Measurements from ENCODE around the gene CCDC102B.

The CCDC102B gene

DNA sequence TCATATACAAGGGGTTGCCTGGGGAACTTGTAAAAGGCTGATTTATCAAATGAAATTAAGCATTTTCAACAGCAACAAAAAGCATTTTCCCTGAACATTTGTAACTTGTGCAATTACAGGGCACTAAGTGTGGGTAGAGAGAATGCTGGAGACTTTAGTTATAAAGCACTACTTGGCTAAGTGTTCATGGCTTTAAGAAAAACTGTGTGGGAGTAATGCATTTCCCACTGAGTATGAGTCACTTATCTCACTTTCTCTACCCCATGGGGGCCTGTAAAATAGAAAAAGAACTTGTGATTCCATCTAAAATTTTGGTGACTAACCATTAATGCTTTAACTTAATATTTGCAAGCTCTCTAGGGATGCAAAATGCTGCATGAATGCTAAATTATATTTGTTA is 193.4 kb downstream of the CCDC102B start:
- DNase-seq (ENCODE audit: low read depth in 1 of 2, low spot score in 1 of 2), result no peak
- no peak overlapping the region for H3K27ac ChIP-seq (replicated peaks)

DNA sequence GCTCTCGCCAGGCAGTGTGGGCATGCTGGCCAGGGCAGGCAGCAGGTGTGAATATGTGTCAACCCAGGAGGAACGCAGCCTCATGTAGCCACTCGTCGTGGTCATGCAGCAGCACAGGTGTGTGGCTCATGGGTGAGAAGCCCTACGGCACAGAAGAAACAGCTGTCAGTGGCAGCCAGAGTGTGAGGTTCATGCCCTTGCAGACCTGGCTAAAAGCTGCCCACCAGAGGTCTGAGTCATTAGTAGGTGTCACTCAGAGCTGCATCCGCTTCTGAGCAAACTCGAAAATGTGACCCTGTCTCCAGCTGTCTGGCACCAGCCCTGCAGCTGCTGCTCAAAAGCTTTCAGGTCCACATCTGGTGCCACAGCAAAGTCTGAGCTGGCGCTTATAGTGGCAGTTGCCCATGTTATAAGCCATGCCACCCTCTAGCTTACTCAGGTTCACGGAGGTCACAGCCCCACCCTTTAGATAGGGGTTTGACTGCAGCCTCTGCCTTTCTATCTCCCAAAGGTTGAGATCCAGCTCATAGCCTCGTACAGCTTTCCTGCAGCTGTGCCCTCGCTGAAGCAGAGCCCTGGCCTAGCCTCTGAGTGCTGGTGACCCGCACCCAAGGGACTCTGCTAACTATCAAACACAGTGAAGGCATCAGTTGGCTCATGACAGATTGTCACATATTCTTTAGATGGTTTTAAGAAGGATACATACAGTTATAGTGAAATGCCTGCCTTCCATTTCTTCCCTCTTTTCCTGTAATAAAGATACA is 195.0 kb downstream of the CCDC102B start:
- TF ChIP-seq GABPA (IDR thresholded peaks at IDR 0.05; ENCODE audit: low read depth) (no peak), SPI1 (IDR thresholded peaks at IDR 0.05; ENCODE audit: borderline replicate concordance, low read depth) (no peak), POLR2AphosphoS5 (IDR thresholded peaks at IDR 0.05; ENCODE audit: low read depth) (no peak), CTCF (IDR thresholded peaks at IDR 0.05; ENCODE audit: insufficient read depth, low read length) (no peak)
- TF ChIP-seq, protein P1, sequence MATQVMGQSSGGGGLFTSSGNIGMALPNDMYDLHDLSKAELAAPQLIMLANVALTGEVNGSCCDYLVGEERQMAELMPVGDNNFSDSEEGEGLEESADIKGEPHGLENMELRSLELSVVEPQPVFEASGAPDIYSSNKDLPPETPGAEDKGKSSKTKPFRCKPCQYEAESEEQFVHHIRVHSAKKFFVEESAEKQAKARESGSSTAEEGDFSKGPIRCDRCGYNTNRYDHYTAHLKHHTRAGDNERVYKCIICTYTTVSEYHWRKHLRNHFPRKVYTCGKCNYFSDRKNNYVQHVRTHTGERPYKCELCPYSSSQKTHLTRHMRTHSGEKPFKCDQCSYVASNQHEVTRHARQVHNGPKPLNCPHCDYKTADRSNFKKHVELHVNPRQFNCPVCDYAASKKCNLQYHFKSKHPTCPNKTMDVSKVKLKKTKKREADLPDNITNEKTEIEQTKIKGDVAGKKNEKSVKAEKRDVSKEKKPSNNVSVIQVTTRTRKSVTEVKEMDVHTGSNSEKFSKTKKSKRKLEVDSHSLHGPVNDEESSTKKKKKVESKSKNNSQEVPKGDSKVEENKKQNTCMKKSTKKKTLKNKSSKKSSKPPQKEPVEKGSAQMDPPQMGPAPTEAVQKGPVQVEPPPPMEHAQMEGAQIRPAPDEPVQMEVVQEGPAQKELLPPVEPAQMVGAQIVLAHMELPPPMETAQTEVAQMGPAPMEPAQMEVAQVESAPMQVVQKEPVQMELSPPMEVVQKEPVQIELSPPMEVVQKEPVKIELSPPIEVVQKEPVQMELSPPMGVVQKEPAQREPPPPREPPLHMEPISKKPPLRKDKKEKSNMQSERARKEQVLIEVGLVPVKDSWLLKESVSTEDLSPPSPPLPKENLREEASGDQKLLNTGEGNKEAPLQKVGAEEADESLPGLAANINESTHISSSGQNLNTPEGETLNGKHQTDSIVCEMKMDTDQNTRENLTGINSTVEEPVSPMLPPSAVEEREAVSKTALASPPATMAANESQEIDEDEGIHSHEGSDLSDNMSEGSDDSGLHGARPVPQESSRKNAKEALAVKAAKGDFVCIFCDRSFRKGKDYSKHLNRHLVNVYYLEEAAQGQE (IDR thresholded peaks at IDR 0.05; ENCODE audit: insufficient replicate concordance, low read depth), result no peak
- Histone ChIP-seq H3K4me3 (replicated peaks; ENCODE audit: insufficient read depth, low read length) (no peak overlapping the region), H3K27me3 (ENCODE audit: insufficient read depth, poor library complexity, severe bottlenecking) (no peaks in the 10 kb centered on the region), H3K27ac (replicated peaks) (no peak overlapping the region)
- DNase-seq (ENCODE audit: low read depth in 1 of 2, low spot score in 1 of 2), result no peak

More for the DNA sequence above, 193.4 kb downstream of the CCDC102B start:
- no peak for TF ChIP-seq SPI1 (IDR thresholded peaks at IDR 0.05; ENCODE audit: borderline replicate concordance, low read depth)
- no peak overlapping the region for H3K4me3 ChIP-seq (replicated peaks; ENCODE audit: insufficient read depth, low read length)
- H3K27me3 ChIP-seq (ENCODE audit: insufficient read depth, poor library complexity, severe bottlenecking), result no peaks in the 10 kb centered on the region

- no peak for DNase-seq (ENCODE audit: low read depth in 1 of 2, low spot score in 1 of 2)
- H3K27ac ChIP-seq (replicated peaks), result no peak overlapping the region
- no peak overlapping the region for H3K4me3 ChIP-seq (replicated peaks; ENCODE audit: insufficient read depth, low read length)
- H3K27me3 ChIP-seq (ENCODE audit: insufficient read depth, poor library complexity, severe bottlenecking), result no peaks in the 10 kb centered on the region
- no peak for TF ChIP-seq CTCF (IDR thresholded peaks at IDR 0.05; ENCODE audit: insufficient read depth, low read length)
- no peak for TF ChIP-seq GABPA (IDR thresholded peaks at IDR 0.05; ENCODE audit: low read depth)
- TF ChIP-seq SPI1 (IDR thresholded peaks at IDR 0.05; ENCODE audit: borderline replicate concordance, low read depth), result no peak
- TF ChIP-seq POLR2AphosphoS5 (IDR thresholded peaks at IDR 0.05; ENCODE audit: low read depth), result no peak
- TF ChIP-seq, protein P1 (IDR thresholded peaks at IDR 0.05; ENCODE audit: insufficient replicate concordance, low read depth), result no peak
These were observed 197.8 kb downstream of the CCDC102B start for GRCh38 chr18:68995675-68996074.

GRCh38 chr18:68997845-68998244 is 200.0 kb downstream of the CCDC102B start:
- TF ChIP-seq SPI1 (IDR thresholded peaks at IDR 0.05; ENCODE audit: borderline replicate concordance, low read depth), result no peak
- TF ChIP-seq POLR2AphosphoS5 (IDR thresholded peaks at IDR 0.05; ENCODE audit: low read depth), result no peak
- TF ChIP-seq CTCF (IDR thresholded peaks at IDR 0.05; ENCODE audit: insufficient read depth, low read length), result no peak
- TF ChIP-seq, protein P1 (IDR thresholded peaks at IDR 0.05; ENCODE audit: insufficient replicate concordance, low read depth), result no peak
- TF ChIP-seq GABPA (IDR thresholded peaks at IDR 0.05; ENCODE audit: low read depth), result no peak
- no peaks in the 10 kb centered on the region for H3K27me3 ChIP-seq (ENCODE audit: insufficient read depth, poor library complexity, severe bottlenecking)
- no peak overlapping the region for H3K4me3 ChIP-seq (replicated peaks; ENCODE audit: insufficient read depth, low read length)
- DNase-seq (ENCODE audit: low read depth in 1 of 2, low spot score in 1 of 2), result no peak
- H3K27ac ChIP-seq (replicated peaks), result no peak overlapping the region
